B cell (primary cell): Measurements from ENCODE around the gene EVI2A. TPM values are rescaled to one million over a fixed set of nuclear protein-coding genes. Genes with fewer than 3 reads are reported as not detected.

Experiments
- ATAC-seq: fragments of 200-7000 bp; cut with Tn5 transposase; one replicate; pipeline ENCODE4 v1.10.0; 2021; ENCODE audit warnings: low read depth, mild to moderate bottlenecking, moderate number of reproducible peaks, moderate library complexity
- CTCF ChIA-PET: fragments of 350-600 bp; sonication (Branson Sonifier 250); formaldehyde crosslinking; loops from one replicate; lab custom pipeline; 2021; ENCODE audit warnings: antibody characterized with exemption, inconsistent platforms; lab: Charles Lee
- POLR2A ChIA-PET: fragments of 350-600 bp; sonication (Branson Sonifier 250); formaldehyde crosslinking; loops from one replicate; lab custom pipeline; 2021; ENCODE audit warnings: antibody characterized with exemption; lab: Charles Lee
- DNase-seq: peaks from one replicate; pipeline ENCODE4 v3.0.0; 2013
- H2AFZ ChIP-seq: 2 replicates; pipeline ENCODE4 v1.6.1; 2012; ENCODE audit warnings: mild to moderate bottlenecking, low read depth, low read length; ENCODE audit not compliant: insufficient read depth, poor library complexity, severe bottlenecking
- H3K27ac ChIP-seq, 2 donors: 1 replicate in 1 of 2; 2 replicates in 1 of 2; pipeline ENCODE4 v1.5.1; 2012 to 2013; ENCODE audit warnings: low read length in 2 of 2, mild to moderate bottlenecking in 2 of 2, moderate library complexity in 1 of 2
- H3K27me3 ChIP-seq, 4 experiments: fragments of 200-600 bp in 1 of 4; sonication (generic) in 1 of 4; replicated peaks in 1 of 4; 1 replicate in 2 of 4; 2 replicates in 2 of 4; pipeline versions ENCODE4 v1.6.1 to v1.7.0; 2013 to 2016; ENCODE audit warnings: low read length in 3 of 4, mild to moderate bottlenecking in 2 of 4, mixed read lengths in 1 of 4, moderate library complexity in 1 of 4; ENCODE audit not compliant: insufficient read depth in 4 of 4, control insufficient read depth in 3 of 4; ENCODE audit errors: control extremely low read depth in 1 of 4
- H3K36me3 ChIP-seq, 2 experiments: replicated peaks in 1 of 2; 1 replicate in 1 of 2; 2 replicates in 1 of 2; pipeline versions ENCODE4 v1.6.1 to v1.7.1; 2013; ENCODE audit warnings: low read length in 1 of 2; ENCODE audit not compliant: insufficient read depth in 2 of 2, control insufficient read depth in 1 of 2; ENCODE audit errors: control extremely low read depth in 1 of 2, extremely low read depth in 1 of 2
- H3K4me1 ChIP-seq, 2 donors: fragments of 200-600 bp in 1 of 2; sonication (generic) in 1 of 2; 1 replicate in 1 of 2; 2 replicates in 1 of 2; pipeline versions ENCODE4 v1.5.1 to v1.6.1; 2013 to 2017; ENCODE audit warnings: low read length in 2 of 2; ENCODE audit not compliant: control insufficient read depth in 2 of 2, insufficient read depth in 2 of 2
- H3K4me2 ChIP-seq: replicated peaks from 2 replicates; pipeline ENCODE3; 2012; ENCODE audit warnings: mild to moderate bottlenecking, low read depth, low read length; ENCODE audit not compliant: poor library complexity, severe bottlenecking
- H3K4me3 ChIP-seq, 5 experiments: fragments of 200-600 bp in 1 of 5; sonication (generic) in 1 of 5; 1 replicate in 3 of 5; 2 replicates in 2 of 5; pipeline versions ENCODE4 v1.5.1 to v1.7.0; 2011 to 2016; ENCODE audit warnings: low read length in 4 of 5, mild to moderate bottlenecking in 4 of 5, low read depth in 2 of 5, control low read depth in 1 of 5, moderate library complexity in 1 of 5; ENCODE audit not compliant: insufficient read depth in 1 of 5; ENCODE audit errors: control extremely low read depth in 1 of 5, extremely low read depth in 1 of 5
- H3K79me2 ChIP-seq: fragments of 200-600 bp; sonication (generic); one replicate; pipeline ENCODE4 v1.6.0; 2016; ENCODE audit warnings: low read length; ENCODE audit not compliant: control insufficient read depth, insufficient read depth
- H3K9ac ChIP-seq: fragments of 200-600 bp; sonication (generic); 2 replicates; pipeline ENCODE4 v1.6.1; 2017; ENCODE audit warnings: mild to moderate bottlenecking, low read length, moderate library complexity
- H3K9me3 ChIP-seq, 3 donors: one replicate each; pipeline versions ENCODE4 v1.6.1 to v1.7.1; 2013; ENCODE audit warnings: low read length in 2 of 3; ENCODE audit not compliant: control insufficient read depth in 2 of 3, insufficient read depth in 1 of 3; ENCODE audit errors: control extremely low read depth in 1 of 3
- H4K20me1 ChIP-seq: 2 replicates; pipeline ENCODE4 v1.6.0; 2012; ENCODE audit warnings: mild to moderate bottlenecking, low read length; ENCODE audit not compliant: insufficient read depth, control insufficient read depth, poor library complexity, severe bottlenecking
- H3K27ac Mint-ChIP-seq: one replicate; pipeline ENCODE4 v1.8.0; 2021; ENCODE audit warnings: mixed read lengths
- H3K27me3 Mint-ChIP-seq: one replicate; pipeline ENCODE4 v1.8.0; 2021; ENCODE audit warnings: mixed read lengths
- H3K4me1 Mint-ChIP-seq: one replicate; pipeline ENCODE4 v1.8.0; 2021; ENCODE audit warnings: mixed read lengths
- H3K4me3 Mint-ChIP-seq: one replicate; pipeline ENCODE4 v1.8.0; 2021; ENCODE audit warnings: mixed read lengths
- H3K9me3 Mint-ChIP-seq: one replicate; pipeline ENCODE4 v1.8.0; 2022; ENCODE audit warnings: mixed read lengths; ENCODE audit not compliant: insufficient read depth
- CTCF ChIP-seq: fragments of 200-600 bp; IDR thresholded peaks from one replicate; pipeline ENCODE4 v1.8.0; 2022; ENCODE audit warnings: antibody characterized with exemption, mild to moderate bottlenecking
- EZH2 ChIP-seq: IDR thresholded peaks from 2 replicates; pipeline ENCODE4 v1.6.1; 2012; ENCODE audit warnings: borderline replicate concordance, low read depth, mild to moderate bottlenecking, moderate library complexity, low read length; ENCODE audit not compliant: insufficient read depth, poor library complexity, severe bottlenecking
- WGBS: methylation state at CpG from one replicate; pipeline ENCODE4 v1.1.5; 2013; ENCODE audit warnings: missing lambda C conversion rate; ENCODE audit not compliant: insufficient coverage; 5-methylcytosine and 5-hydroxymethylcytosine counted together
- intact Hi-C: fragments of 100-400 bp; cut with micrococcal nuclease; formaldehyde crosslinking; loops from one replicate; pipeline ENCODE4 v1.10.0; 2022
- polyA plus RNA-seq: library from polyadenylated mRNA; depleted of rRNA; stranded (reverse); fragments of >200 nt; gene quantifications from 2 replicates; pipeline ENCODE4 v1.2.3, GENCODE V29; 2012
- total RNA-seq, 2 donors: library from RNA; stranded (reverse); fragments of 120-200 nt in 1 of 2; gene quantifications; 1 replicate in 1 of 2; 2 replicates in 1 of 2; pipeline versions ENCODE4 v1.2.3 to v1.2.4, GENCODE V29; 2013 to 2022

Gene EVI2A
- total and polyA plus RNA-seq, 2 donors (not counting 1 experiment from before 2014, with no cell fraction given): 18.2 to 49.3 TPM

DNA sequence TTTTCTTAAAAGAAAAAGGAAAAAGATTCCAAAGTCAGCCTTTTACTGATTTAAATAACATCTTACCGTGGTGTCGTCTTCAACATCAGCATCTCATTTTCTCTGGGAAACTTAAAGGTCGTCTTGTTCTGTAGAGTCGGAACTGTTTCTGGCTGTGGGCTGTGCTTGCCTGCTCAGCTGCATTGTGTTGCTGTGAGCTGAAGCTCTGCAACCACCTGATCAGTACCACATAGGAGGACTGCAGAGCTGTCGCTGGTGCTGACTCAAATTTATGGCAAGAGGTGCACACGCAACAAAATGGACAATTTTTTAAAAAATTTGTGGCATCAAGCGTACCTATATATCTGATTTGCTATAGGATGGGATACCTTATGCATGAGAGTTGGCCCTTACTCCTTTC lies 24.3 kb downstream of the EVI2A start, which contains the start of gene OMG:
Gene OMG (minus strand): TSS at position 150 of the 400 bp plus-strand sequence. CDS start 908 bp downstream, outside the sequence.
- no peaks in the 10 kb centered on the region for H3K27me3 Mint-ChIP-seq
- Histone ChIP-seq H3K9ac (no peak within 1 kb of the TSS), H3K4me3 (no peak within 1 kb of the TSS), H3K27me3 (no peaks in the 10 kb centered on the region), H3K27ac (no peak within 1 kb of the TSS), H3K79me2 (peaks cover 17% of the 10 kb centered on the region), H3K36me3 (peaks cover 0 to 6% of the 10 kb centered on the region in 2 experiments), H3K4me1 (no peaks in the 10 kb centered on the region), H2AFZ (no peak within 1 kb of the TSS), H4K20me1 (peaks cover 3% of the 10 kb centered on the region), H3K9me3 (no peaks in the 10 kb centered on the region), H3K4me2 (no peak within 1 kb of the TSS)
- 95% methylated on average over 3 of the region's 7 CpGs for WGBS
- ChIA-PET POLR2A (no interaction called here), CTCF (no interaction called here)
- DNase-seq (no peak), ATAC-seq (no peak)
- H3K4me3 Mint-ChIP-seq: no peak within 1 kb of the TSS
- TF ChIP-seq EZH2 (no peak), CTCF (no peak)
- intact Hi-C loops: no loop called here
- H3K4me1 Mint-ChIP-seq: peaks cover 5% of the 10 kb centered on the region
- H3K9me3 Mint-ChIP-seq: no peaks in the 10 kb centered on the region
- H3K27ac Mint-ChIP-seq: no peak within 1 kb of the TSS

- POLR2A ChIA-PET: no interaction called here
- intact Hi-C loops: no loop called here
- Mint-ChIP-seq H3K27ac (no peak overlapping the region), H3K27me3 (no peaks in the 10 kb centered on the region), H3K9me3 (no peaks in the 10 kb centered on the region), H3K4me1 (peaks cover under 1% of the 10 kb centered on the region), H3K4me3 (no peak overlapping the region)
- Histone ChIP-seq H3K79me2 (peaks cover 11% of the 10 kb centered on the region), H3K36me3 (peaks cover 0 to 4% of the 10 kb centered on the region in 2 experiments), H3K4me1 (no peaks in the 10 kb centered on the region), H3K4me3 (no peak overlapping the region), H3K27me3 (no peaks in the 10 kb centered on the region), H3K9me3 (no peaks in the 10 kb centered on the region), H4K20me1 (no peaks in the 10 kb centered on the region), H3K27ac (no peak overlapping the region), H3K4me2 (no peak overlapping the region), H3K9ac (no peak overlapping the region), H2AFZ (no peak overlapping the region)
- no CpG with 5 or more reads among the region's 2 CpGs for WGBS
- CTCF ChIA-PET: no interaction called here
- DNase-seq: no peak
- no peak for TF ChIP-seq EZH2
- TF ChIP-seq CTCF: no peak
- ATAC-seq: no peak
Observed at GRCh38 chr17:31296142-31296541, 25.3 kb downstream of the EVI2A start.
